ENCODE measurements around the gene TMEM273.
"Not testable (repeated sequence)": the region's sequence is repeated elsewhere in the genome, so short reads cannot be mapped to it uniquely, and the experiment has no call there.

Gene TMEM273

DNA sequence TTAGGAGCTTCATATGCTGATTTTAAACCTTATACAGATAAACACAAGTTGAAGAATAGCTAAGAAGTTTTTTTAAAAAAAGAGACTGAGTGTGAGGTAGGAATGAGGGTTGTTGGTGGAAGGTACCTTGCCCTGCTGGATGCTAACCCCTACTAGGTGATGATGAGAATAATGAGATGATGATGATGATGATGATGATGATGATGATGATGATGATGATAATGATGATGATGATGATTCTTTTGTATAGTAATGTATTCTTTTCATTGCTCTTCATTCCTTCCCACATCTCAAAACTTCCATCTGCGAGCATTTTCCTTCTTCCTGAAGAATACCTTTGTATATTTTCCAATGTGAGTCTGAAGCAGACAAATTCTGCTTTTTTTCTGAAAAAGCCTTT, 14.1 kb upstream of the TMEM273 start:
- DNase-seq, result no peak

GRCh38 chr10:49200854-49201253, 12.7 kb upstream of the TMEM273 start:
- no peak for DNase-seq

DNA sequence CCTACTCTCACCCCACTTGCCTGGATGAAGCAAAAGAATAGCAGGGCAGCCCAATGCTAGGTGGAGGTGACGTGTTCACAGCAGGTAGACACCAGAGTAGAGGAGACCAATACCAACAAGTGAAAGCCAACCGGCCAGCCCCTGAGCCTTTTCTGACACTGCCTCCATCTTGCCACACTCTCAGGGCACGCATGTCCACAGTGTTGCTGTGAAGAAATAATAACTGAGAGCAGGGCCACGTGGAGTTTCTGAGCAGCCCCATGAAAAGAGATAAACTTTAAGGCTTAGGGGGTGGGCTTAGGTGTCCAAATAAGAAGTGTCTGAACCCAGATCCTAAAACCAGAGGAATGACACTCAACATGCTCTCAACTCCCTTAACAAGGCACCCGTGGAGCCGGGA, 9.0 kb upstream of the TMEM273 start:
- no peak for DNase-seq

DNA sequence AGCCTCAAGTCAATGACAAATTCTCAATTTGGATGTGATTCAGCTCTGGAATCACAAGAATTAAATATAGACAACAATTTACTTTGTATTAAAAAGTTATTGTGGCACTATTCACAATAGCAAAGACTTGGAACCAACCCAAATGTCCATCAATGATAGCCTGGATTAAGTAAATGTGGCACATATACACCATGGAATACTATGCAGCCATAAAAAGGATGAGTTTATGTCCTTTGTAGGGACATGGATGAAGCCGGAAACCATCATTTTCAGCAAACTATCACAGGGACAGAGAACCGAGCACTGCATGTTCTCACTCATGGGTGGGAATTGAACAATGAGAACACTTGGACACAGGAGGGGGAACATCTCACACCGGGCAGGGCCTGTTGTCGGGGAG, 7.7 kb upstream of the TMEM273 start:
- not testable (repeated sequence) for DNase-seq

GRCh38 chr10:49194212-49194920, 6.2 kb upstream of the TMEM273 start:
- peak; percentile 30 for DNase-seq

GRCh38 chr10:49191349-49191748, 3.2 kb upstream of the TMEM273 start:
- no peak for DNase-seq

DNA sequence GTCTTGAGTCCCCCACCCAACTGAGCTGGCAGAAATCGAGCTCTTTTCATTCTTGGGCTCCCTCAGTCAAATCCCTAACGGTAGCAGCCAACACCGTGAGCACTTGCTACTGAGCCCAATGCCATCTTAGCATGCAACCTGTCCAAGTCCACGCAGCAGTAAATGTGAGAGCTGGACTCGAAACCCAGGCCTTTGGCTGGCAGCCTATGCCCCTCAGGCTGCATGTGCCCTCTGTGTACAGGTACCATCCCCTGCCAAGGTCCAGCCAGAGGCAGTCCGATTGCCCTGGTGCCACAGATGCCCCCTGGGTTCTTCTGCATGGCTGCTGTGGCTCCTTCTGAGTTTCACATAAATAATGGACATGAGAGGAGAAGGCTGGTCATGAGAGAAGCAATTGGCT, 1.2 kb upstream of the TMEM273 start:
- no peak for DNase-seq

DNA sequence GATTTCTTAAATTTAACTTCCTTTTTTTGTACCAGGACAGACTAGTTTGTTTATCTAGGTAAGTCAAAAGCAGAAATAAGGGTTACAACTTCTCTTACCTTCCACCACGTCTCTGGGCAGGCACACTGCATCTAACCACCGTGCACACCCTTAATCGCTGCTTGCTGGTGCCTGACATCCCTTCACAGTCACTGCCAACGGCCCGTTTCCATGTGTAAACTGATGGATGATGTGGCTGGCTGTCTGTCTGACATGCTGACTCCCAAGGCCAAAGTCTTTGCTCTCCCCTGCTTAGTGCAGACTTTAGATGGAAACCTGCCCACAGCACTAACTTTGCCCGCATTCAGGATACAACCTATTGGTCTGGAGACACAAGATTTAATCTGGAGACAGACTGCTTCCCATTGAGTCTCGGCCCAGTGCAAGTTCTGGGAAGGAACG, 1.1 kb downstream of the TMEM273 start:
- DNase-seq, result no peak

- no peak for DNase-seq
These were observed 1.6 kb downstream of the TMEM273 start for GRCh38 chr10:49186613-49187012.

- no peak for DNase-seq
These were observed 3.0 kb downstream of the TMEM273 start for GRCh38 chr10:49185213-49185612.

DNA sequence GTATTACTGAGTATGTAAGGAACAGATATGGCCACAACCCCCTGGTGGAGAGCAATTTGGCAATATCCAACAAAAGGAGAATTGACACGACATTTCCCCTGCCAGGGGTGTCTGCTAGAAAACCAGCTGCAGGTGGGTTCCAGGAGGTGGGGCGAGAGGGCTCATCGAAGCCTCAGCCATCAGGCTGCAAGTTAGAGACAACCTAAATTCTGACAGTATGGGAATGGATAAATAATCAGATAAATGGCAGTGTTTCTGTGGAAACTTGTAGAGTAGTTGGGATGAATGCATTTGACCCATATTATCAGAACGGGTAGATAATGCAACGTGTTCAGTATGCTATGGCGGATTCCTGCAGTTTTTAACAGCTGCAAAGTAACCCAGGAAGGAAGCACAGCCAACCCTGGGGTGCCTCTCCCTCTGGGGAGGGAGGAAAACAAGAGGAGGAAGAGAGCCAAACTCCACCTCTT, 3.5 kb downstream of the TMEM273 start:
- no peak for DNase-seq

DNA sequence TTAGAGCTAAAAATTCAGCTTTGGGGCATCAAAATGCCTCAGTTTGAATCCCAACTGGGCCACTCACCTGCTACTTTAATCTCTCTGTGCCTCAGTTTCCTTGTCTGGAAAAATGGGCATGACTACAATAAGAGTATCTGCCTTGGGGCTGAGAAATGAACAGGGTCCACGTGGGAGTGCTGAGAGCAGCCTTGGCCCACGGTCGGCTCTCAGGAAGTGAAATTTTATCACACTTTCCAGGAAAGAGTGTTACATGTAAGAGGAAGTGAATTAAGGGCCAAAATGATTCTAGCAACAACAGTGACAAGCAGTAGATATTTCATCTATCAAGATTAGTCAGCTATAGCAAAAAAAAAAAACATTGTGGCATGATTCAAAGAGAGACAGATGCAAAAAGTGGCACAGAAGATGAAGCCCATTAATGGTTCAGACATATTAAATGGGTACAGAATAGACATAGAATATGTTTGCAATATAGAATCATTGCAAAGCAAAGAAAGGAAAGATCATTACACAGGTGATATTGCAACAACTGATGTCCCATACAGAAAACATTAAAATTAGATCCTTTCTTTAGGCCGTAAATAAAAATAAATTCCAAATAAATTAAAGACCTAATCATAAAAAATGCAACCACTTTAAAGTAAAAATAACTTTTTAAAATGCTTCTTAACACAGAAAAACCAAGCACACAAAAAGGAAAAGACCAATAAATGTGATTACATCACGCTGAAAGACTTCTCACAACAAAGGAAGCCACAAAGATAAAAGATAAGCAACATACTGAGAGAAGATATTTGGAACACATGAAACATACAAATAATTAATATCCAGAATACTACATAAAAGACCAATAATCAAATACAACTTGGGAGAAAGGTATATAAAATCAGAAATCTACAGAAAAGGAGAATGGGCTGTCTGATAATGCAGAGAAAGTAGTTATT, 4.3 kb downstream of the TMEM273 start:
- peak; percentile 60 for DNase-seq

DNA sequence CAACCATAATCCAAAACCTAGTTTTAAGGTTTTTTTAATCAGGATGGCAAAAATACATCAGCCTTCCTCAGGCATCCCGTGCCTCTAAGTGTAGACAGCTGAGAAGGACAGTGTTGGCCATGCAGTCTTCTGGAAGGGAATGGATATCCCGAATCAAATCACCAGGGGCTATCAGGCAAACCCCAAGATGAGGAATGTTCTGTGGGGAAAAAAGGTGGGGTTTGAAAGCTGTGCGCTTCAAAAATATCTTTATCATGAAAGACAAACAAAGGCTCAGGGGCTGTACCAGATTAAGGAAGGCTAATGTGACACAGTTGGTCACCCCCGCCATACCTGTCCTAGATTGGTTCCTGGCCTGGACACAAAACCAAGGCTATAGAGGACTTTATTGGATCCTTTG, 5.4 kb downstream of the TMEM273 start:
- DNase-seq, result no peak

DNA sequence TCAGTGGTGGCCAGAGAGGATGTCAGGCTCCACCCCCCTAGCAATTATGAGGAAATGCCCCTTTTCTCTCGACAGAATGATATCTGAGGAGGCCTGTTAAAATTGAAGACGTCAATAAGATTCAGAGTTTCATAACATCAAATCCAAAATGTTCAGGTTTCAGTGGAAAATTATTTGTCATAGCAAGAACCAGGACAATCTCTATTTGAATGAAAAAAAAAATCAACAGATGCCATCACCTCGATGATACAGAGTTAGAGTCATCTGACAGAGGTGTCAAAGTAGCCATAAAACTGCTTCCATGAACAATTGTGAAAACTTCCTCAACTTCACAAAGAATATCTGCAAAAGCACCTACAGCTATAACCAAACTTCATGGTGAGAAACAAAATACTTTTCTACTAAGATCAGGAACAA, 7.7 kb downstream of the TMEM273 start:
- peak; percentile 30 for DNase-seq

DNA sequence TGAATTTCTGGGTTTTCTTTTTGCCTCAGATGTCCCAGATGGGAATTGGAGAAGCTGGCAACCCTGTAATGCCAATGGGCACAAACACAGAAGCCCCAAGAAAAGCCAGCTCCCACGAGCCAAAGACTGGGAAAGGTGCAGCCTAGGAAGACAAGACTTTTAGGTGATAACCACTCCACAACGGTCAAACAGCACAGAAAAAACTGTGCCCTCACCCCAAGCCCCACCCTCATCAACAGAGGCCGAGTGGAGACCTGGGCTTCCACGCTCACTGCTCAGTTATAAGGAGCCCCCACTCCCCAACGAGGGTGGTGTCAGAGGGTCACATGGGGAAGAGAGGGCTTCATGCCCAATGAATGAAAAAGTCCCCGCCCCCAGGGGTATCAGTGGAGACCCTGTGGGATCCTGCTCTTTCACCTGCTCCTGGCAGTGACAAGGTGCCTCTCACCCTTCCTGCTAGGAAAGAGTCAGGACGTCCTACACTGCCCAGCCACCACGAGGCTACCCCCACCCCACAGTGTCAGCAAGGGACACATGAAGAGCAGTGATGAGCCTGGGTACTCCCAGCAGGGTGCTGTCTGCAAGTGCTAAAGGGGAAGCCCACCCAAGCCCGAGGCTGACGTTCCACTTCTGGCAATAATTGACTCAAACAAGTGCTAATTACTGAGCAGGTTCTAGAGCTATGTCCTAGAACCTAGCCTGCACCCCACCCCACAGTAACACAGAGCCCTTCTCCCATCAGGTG, 8.3 kb downstream of the TMEM273 start:
- DNase-seq, result no peak

GRCh38 chr10:49178489-49179471, 9.4 kb downstream of the TMEM273 start:
- DNase-seq, result no peak

GRCh38 chr10:49177391-49178355, 10.5 kb downstream of the TMEM273 start:
- DNase-seq, result peak; percentile 80

- no peak for DNase-seq
These were observed 11.6 kb downstream of the TMEM273 start for GRCh38 chr10:49176310-49177268.

GRCh38 chr10:49175587-49176309, 12.4 kb downstream of the TMEM273 start:
- no peak for DNase-seq
